HG03135 (cell line): Measurements from ENCODE around the gene TM6SF1.
"Not testable (repeated sequence)": the region's sequence is repeated elsewhere in the genome, so short reads cannot be mapped to it uniquely, and the experiment has no call there.

Source experiments
- ATAC-seq: cut with Tn5 transposase; IDR thresholded peaks from one replicate; pipeline ENCODE4 v1.9.1; 2021; ENCODE audit warnings: mild to moderate bottlenecking, moderate library complexity; ENCODE audit not compliant: unreplicated experiment

TM6SF1 gene

GRCh38 chr15:83115410-83115809 is 8.0 kb downstream of the TM6SF1 start:
- ATAC-seq: no peak

GRCh38 chr15:83115831-83116565 is 8.6 kb downstream of the TM6SF1 start:
- no peak for ATAC-seq

- ATAC-seq: no peak
Observed at GRCh38 chr15:83118291-83118827, 10.9 kb downstream of the TM6SF1 start.

GRCh38 chr15:83118968-83119367 is 11.5 kb downstream of the TM6SF1 start:
- no peak for ATAC-seq

GRCh38 chr15:83119968-83120581 is 12.6 kb downstream of the TM6SF1 start:
- no peak for ATAC-seq

GRCh38 chr15:83123529-83123928 is 16.1 kb downstream of the TM6SF1 start:
- no peak for ATAC-seq

- no peak for ATAC-seq
Observed at GRCh38 chr15:83127547-83128150, 20.2 kb downstream of the TM6SF1 start.

- ATAC-seq: no peak
Observed at GRCh38 chr15:83129791-83130190, 22.3 kb downstream of the TM6SF1 start.

- no peak for ATAC-seq
Observed at GRCh38 chr15:83132861-83133523, 25.5 kb downstream of the TM6SF1 start.

GRCh38 chr15:83142151-83142550 is 34.7 kb downstream of the TM6SF1 start:
- ATAC-seq: not testable (repeated sequence)

GRCh38 chr15:83144771-83145170 is 37.3 kb downstream of the TM6SF1 start:
- ATAC-seq: no peak

GRCh38 chr15:83153288-83153687 is 45.8 kb downstream of the TM6SF1 start:
- no peak for ATAC-seq

- ATAC-seq: no peak
Observed at GRCh38 chr15:83155942-83156341, 48.5 kb downstream of the TM6SF1 start.

- ATAC-seq: no peak
Observed at GRCh38 chr15:83158393-83158792, 50.9 kb downstream of the TM6SF1 start.

GRCh38 chr15:83160741-83161140 is 53.3 kb downstream of the TM6SF1 start:
- ATAC-seq: no peak

- ATAC-seq: no peak
Observed at GRCh38 chr15:83163032-83163431, 55.6 kb downstream of the TM6SF1 start.

GRCh38 chr15:83164111-83164770 is 56.8 kb downstream of the TM6SF1 start:
- no peak for ATAC-seq

GRCh38 chr15:83164771-83165404 is 57.4 kb downstream of the TM6SF1 start:
- no peak for ATAC-seq

- no peak for ATAC-seq
Observed at GRCh38 chr15:83166218-83166617, 58.8 kb downstream of the TM6SF1 start.

- no peak for ATAC-seq
Observed at GRCh38 chr15:83166830-83167229, 59.4 kb downstream of the TM6SF1 start.
